K562 (cell line): Measurements from ENCODE around the gene GOLT1A. TPM values are rescaled to one million over a fixed set of nuclear protein-coding genes. Genes with fewer than 3 reads are reported as not detected.

Source experiments
- ATAC-seq: fragments of 200-7000 bp; cut with Tn5 transposase; 3 replicates; pipeline ENCODE4 v1.9.1; 2020; ENCODE audit warnings: moderate library complexity
- BruUV-seq: library from RNA; stranded (reverse); fragments of 400-500 nt; replicated peaks from 2 replicates; lab custom pipeline; 2021; lab: Mats Ljungman, UMichigan
- CTCF ChIA-PET: fragments of 300-600 bp; formaldehyde crosslinking; extraction: SDS; loops from one replicate; lab custom pipeline; 2021; ENCODE audit warnings: low intra/inter-chr PET ratio; lab: Yijun Ruan, JAX
- POLR2A ChIA-PET: fragments of 300-600, 350-650 bp; sonication (Branson Sonifier 250); formaldehyde crosslinking; extraction: SDS; loops from one replicate; lab custom pipeline; 2021; ENCODE audit warnings: antibody characterized with exemption, inconsistent platforms; lab: Yijun Ruan, JAX
- DNase-seq, 4 experiments: peaks; one replicate each; pipeline versions ENCODE4 v3.0.0 to v3.0.0-alpha.2; 2011 to 2018; ENCODE audit warnings: low spot score in 3 of 4, mixed read lengths in 3 of 4; ENCODE audit errors: extremely low read depth in 1 of 4
- FAIRE-seq: peaks from 2 replicates; lab custom pipeline; 2011; peaks lifted over from hg19 to GRCh38; lab: Jason Lieb, UNC
- H2AFZ ChIP-seq: 2 replicates; pipeline ENCODE4 v1.6.0; 2011; ENCODE audit warnings: low read depth, low read length, control low read depth, inconsistent platforms
- H3K27ac ChIP-seq: fragments of 200-600 bp; 3 replicates; pipeline ENCODE4 v1.8.0; 2011; ENCODE audit warnings: low read depth, mild to moderate bottlenecking, control low read depth, inconsistent platforms, low read length, moderate library complexity, mixed read lengths; ENCODE audit errors: extremely low read depth
- H3K27me3 ChIP-seq, 2 experiments: fragments of 300-600 bp in 1 of 2; 2 replicates in 1 of 2; 3 replicates in 1 of 2; pipeline versions ENCODE4 v1.6.0 to v1.8.0; 2011; ENCODE audit warnings: inconsistent platforms in 2 of 2, low read length in 2 of 2, mild to moderate bottlenecking in 1 of 2, mixed read lengths in 1 of 2, moderate library complexity in 1 of 2; ENCODE audit not compliant: control insufficient read depth in 2 of 2, insufficient read depth in 2 of 2
- H3K36me3 ChIP-seq: fragments of 300-600 bp; 3 replicates; pipeline ENCODE4 v1.8.0; 2011; ENCODE audit warnings: mild to moderate bottlenecking, low read length, inconsistent platforms; ENCODE audit not compliant: control insufficient read depth, insufficient read depth
- H3K4me1 ChIP-seq, 2 experiments: fragments of 200-600 bp in 1 of 2; replicated peaks in 1 of 2; 2 replicates in 1 of 2; 3 replicates in 1 of 2; pipeline versions ENCODE4 v1.5.1 to v1.8.0; 2011; ENCODE audit warnings: inconsistent platforms in 2 of 2, low read length in 2 of 2, mild to moderate bottlenecking in 1 of 2, mixed read lengths in 1 of 2, moderate library complexity in 1 of 2; ENCODE audit not compliant: control insufficient read depth in 2 of 2, insufficient read depth in 2 of 2
- H3K4me2 ChIP-seq: 2 replicates; pipeline ENCODE4 v1.6.1; 2011; ENCODE audit warnings: low read length, control low read depth, inconsistent platforms, mixed read lengths; ENCODE audit not compliant: insufficient read depth
- H3K4me3 ChIP-seq: fragments of 200-600 bp; sonication (generic), shearing (Covaris generic); 2 replicates; pipeline ENCODE4 v1.5.1; 2016; ENCODE audit warnings: control low read depth, inconsistent platforms
- H3K79me2 ChIP-seq: fragments of 200-600 bp; 3 replicates; pipeline ENCODE4 v1.8.0; 2011; ENCODE audit warnings: low read length, inconsistent platforms; ENCODE audit not compliant: control insufficient read depth, insufficient read depth
- H3K9ac ChIP-seq, 2 experiments: 2 replicates each; pipeline versions ENCODE4 v1.6.0 to v1.6.1; 2011; ENCODE audit warnings: low read depth in 2 of 2, low read length in 2 of 2, control low read depth in 1 of 2, inconsistent platforms in 1 of 2, mild to moderate bottlenecking in 1 of 2, mixed read lengths in 1 of 2; ENCODE audit not compliant: insufficient read depth in 1 of 2
- H3K9me1 ChIP-seq: one replicate; pipeline ENCODE4 v1.6.0; 2011; ENCODE audit warnings: inconsistent platforms, mild to moderate bottlenecking, low read length, moderate library complexity; ENCODE audit not compliant: control insufficient read depth, insufficient read depth
- H3K9me3 ChIP-seq: replicated peaks from 2 replicates; pipeline ENCODE4 v1.5.1; 2011; ENCODE audit warnings: low read depth, low read length, inconsistent platforms; ENCODE audit not compliant: control insufficient read depth, insufficient read depth
- H4K20me1 ChIP-seq: replicated peaks from 2 replicates; pipeline ENCODE4 v1.6.1; 2011; ENCODE audit warnings: low read length, inconsistent platforms, mixed read lengths; ENCODE audit not compliant: control insufficient read depth, insufficient read depth
- CREM ChIP-seq: IDR thresholded peaks from 2 replicates; pipeline ENCODE4 v1.6.1; 2014; ENCODE audit warnings: antibody characterized with exemption, low read depth
- HDAC2 ChIP-seq: fragments of 450-650 bp; IDR thresholded peaks from 2 replicates; pipeline ENCODE4 v1.6.1; 2016; ENCODE audit warnings: mild to moderate bottlenecking
- LEF1 ChIP-seq: fragments of 450-650 bp; IDR thresholded peaks from 2 replicates; pipeline ENCODE4 v1.6.1; 2016; ENCODE audit warnings: mild to moderate bottlenecking
- SMAD4 ChIP-seq: fragments of 250-450 bp; sonication (Bioruptor Pico); conservative IDR thresholded peaks from 2 replicates; pipeline ENCODE4 v1.8.0; 2021; ENCODE audit warnings: inconsistent platforms, mild to moderate bottlenecking, moderate library complexity
- SOX6 ChIP-seq: fragments of 450-650 bp; IDR thresholded peaks from 2 replicates; pipeline ENCODE4 v1.6.1; 2014; ENCODE audit warnings: mild to moderate bottlenecking
- SRSF9 ChIP-seq: fragments of 200-400 bp; formaldehyde crosslinking; IDR thresholded peaks from 2 replicates; pipeline ENCODE4 v1.6.1; 2017; ENCODE audit warnings: low read depth, low read length, borderline replicate concordance
- TEAD1 ChIP-seq, 2 experiments: fragments of 450-650 bp in 1 of 2; sonication (generic) in 1 of 2; formaldehyde crosslinking; IDR thresholded peaks; 2 replicates each; pipeline versions ENCODE4 v1.4.0 to v1.8.0; 2020 to 2022; ENCODE audit warnings: mild to moderate bottlenecking in 2 of 2, missing genetic modification reagents in 1 of 2
- THAP7 ChIP-seq: fragments of 250-450 bp; sonication (Bioruptor Pico); IDR thresholded peaks from 2 replicates; pipeline ENCODE4 v1.5.0; 2021
- XRCC4 ChIP-seq: IDR thresholded peaks from one replicate; pipeline ENCODE4 v1.6.1; 2011; ENCODE audit not compliant: insufficient read depth, insufficient read length; ENCODE audit errors: extremely low read depth
- ZFP36 ChIP-seq: fragments of 150-350 bp; IDR thresholded peaks from 2 replicates; pipeline ENCODE4 v1.6.1; 2018; ENCODE audit warnings: low read length, low read depth; ENCODE audit not compliant: partially characterized antibody
- ZNF354B ChIP-seq: fragments of 250-450 bp; sonication (Bioruptor Pico); IDR thresholded peaks from 2 replicates; pipeline ENCODE4 v1.4.0; 2020
- ZNF398 ChIP-seq: fragments of 250-450 bp; sonication (Bioruptor Pico); IDR thresholded peaks from 2 replicates; pipeline ENCODE4 v1.8.0; 2021; ENCODE audit warnings: moderate library complexity, mild to moderate bottlenecking, inconsistent platforms
- ZNF707 ChIP-seq: fragments of 250-450 bp; sonication (Bioruptor Pico); conservative IDR thresholded peaks from 2 replicates; pipeline ENCODE4 v1.8.0; 2022; ENCODE audit warnings: inconsistent platforms, mild to moderate bottlenecking, moderate library complexity
- WGBS: fragments of 100-300 bp; shearing (Covaris generic); methylation state at CpG from one replicate; pipeline ENCODE4 v1.1.6; 2016; ENCODE audit warnings: low coverage, mixed read lengths; ENCODE audit not compliant: insufficient coverage; ENCODE audit errors: missing lambda C conversion rate; 5-methylcytosine and 5-hydroxymethylcytosine counted together
- in situ Hi-C: fragments of 300-500 bp; cut with MboI; formaldehyde crosslinking; loops from 4 replicates; pipeline ENCODE4 v1.15.0; 2018; ENCODE audit warnings: inconsistent platforms, mixed read lengths
- intact Hi-C: fragments of 100-400 bp; cut with micrococcal nuclease; formaldehyde crosslinking; loops from 2 replicates; pipeline ENCODE4 v1.14.2; 2022
- polyA plus RNA-seq, 8 experiments: library from polyadenylated mRNA; depleted of rRNA in 4 of 8; stranded (reverse) in 5 of 8; unstranded in 3 of 8; fragments of >200 nt; fragmentation: Nextera tagmentation in 2 of 8; fragmentation: Illumina TruSeq in 1 of 8; extraction: Ambion mirVana in 2 of 8; extraction: Trizol in 1 of 8; gene quantifications; 2 replicates each; pipeline versions ENCODE4 v1.2.1 to v1.2.3, GENCODE V29; 2011 to 2014; ENCODE audit warnings: inconsistent platforms in 1 of 8, missing spikeins in 1 of 8
- total RNA-seq, 7 experiments: library from RNA; depleted of rRNA in 6 of 7; stranded (reverse); fragments of >200 nt in 6 of 7; fragmentation: Illumina TruSeq in 2 of 7; extraction: Trizol in 2 of 7; gene quantifications; 2 replicates each; pipeline versions ENCODE4 v1.2.1 to v1.2.3, GENCODE V29; 2011 to 2021; ENCODE audit warnings: low replicate concordance in 1 of 7
- TF ChIP-seq, protein P1 (sequence below): IDR thresholded peaks from 3 replicates; pipeline ENCODE4 v1.6.1; 2011; ENCODE audit warnings: borderline replicate concordance, mild to moderate bottlenecking; ENCODE audit not compliant: insufficient read length, insufficient read depth
- TF ChIP-seq, protein P2 (sequence below): IDR thresholded peaks from 2 replicates; pipeline ENCODE4 v1.6.1; 2011; ENCODE audit warnings: borderline replicate concordance, low read depth, mild to moderate bottlenecking, moderate library complexity, low read length; ENCODE audit not compliant: insufficient read depth, poor library complexity, severe bottlenecking

Gene GOLT1A
- total and polyA plus RNA-seq, 9 of the 15 experiments (the other 6 are each of a cell fraction or from before 2014, with no cell fraction given): not detected

DNA sequence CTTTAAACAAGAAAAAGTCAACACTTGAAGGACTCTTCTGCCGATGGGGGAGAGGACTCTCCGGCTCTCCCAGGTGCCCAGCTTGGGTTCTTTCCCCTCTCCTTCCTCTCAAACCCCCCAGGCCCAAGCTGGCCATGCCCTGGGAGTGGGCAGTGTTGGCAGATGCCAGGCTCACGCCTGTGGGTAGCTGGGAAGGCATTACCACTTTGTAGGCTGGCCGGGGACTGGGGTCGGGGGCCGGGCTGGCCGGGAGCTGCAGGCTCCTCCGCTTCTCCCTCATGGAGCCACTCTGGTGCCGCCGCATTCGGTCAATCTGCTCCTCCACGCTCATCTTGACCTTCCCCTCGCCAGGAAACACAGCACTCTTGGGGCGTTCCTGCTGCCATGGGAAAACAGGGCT, 16.4 kb upstream of the GOLT1A start:
- Histone ChIP-seq H2AFZ (no peak overlapping the region), H3K4me2 (no peak overlapping the region), H3K27me3 (peaks cover 15 to 19% of the 10 kb centered on the region in 2 experiments), H3K4me3 (no peak overlapping the region), H3K4me1 (peaks cover 13 to 17% of the 10 kb centered on the region in 2 experiments; a peak in 4 of 5 replicates), H3K9me3 (no peaks in the 10 kb centered on the region), H3K36me3 (no peaks in the 10 kb centered on the region), H3K79me2 (no peaks in the 10 kb centered on the region), H4K20me1 (no peaks in the 10 kb centered on the region; the same call in 1 of the 2 replicates), H3K9ac (no peak overlapping the region), H3K27ac (no peak overlapping the region), H3K9me1 (no peaks in the 10 kb centered on the region)
- ATAC-seq (no peak), FAIRE-seq (no peak), DNase-seq (no peak)
- CTCF ChIA-PET: no interaction called here
- intact Hi-C loops: no loop called here
- WGBS: 2% methylated on average over 14 of the region's 14 CpGs
- POLR2A ChIA-PET: interaction anchor here (1.1 kb wide), 1 partner anchor 16 kb away, joined by 3 read pairs; the partner anchor contains the start of gene GOLT1A
- no TSS peak for BruUV-seq
- in situ Hi-C loops: no loop called here
- TF ChIP-seq, protein P1, sequence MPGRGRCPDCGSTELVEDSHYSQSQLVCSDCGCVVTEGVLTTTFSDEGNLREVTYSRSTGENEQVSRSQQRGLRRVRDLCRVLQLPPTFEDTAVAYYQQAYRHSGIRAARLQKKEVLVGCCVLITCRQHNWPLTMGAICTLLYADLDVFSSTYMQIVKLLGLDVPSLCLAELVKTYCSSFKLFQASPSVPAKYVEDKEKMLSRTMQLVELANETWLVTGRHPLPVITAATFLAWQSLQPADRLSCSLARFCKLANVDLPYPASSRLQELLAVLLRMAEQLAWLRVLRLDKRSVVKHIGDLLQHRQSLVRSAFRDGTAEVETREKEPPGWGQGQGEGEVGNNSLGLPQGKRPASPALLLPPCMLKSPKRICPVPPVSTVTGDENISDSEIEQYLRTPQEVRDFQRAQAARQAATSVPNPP: no peak
- TF ChIP-seq CREM: no peak
- TF ChIP-seq XRCC4: no peak
- TF ChIP-seq, protein P2, sequence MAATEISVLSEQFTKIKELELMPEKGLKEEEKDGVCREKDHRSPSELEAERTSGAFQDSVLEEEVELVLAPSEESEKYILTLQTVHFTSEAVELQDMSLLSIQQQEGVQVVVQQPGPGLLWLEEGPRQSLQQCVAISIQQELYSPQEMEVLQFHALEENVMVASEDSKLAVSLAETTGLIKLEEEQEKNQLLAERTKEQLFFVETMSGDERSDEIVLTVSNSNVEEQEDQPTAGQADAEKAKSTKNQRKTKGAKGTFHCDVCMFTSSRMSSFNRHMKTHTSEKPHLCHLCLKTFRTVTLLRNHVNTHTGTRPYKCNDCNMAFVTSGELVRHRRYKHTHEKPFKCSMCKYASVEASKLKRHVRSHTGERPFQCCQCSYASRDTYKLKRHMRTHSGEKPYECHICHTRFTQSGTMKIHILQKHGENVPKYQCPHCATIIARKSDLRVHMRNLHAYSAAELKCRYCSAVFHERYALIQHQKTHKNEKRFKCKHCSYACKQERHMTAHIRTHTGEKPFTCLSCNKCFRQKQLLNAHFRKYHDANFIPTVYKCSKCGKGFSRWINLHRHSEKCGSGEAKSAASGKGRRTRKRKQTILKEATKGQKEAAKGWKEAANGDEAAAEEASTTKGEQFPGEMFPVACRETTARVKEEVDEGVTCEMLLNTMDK: no peak
- no peak for TF ChIP-seq ZNF707 (CRISPR knock-in tag)
- no peak for TF ChIP-seq SMAD4 (CRISPR knock-in tag)
- no peak for TF ChIP-seq LEF1
- no peak for TF ChIP-seq SRSF9
- no peak for TF ChIP-seq ZNF398
- TF ChIP-seq TEAD1 (CRISPR knock-in tag; IDR thresholded peaks at IDR 0.05): no peak
- TF ChIP-seq THAP7: no peak
- no peak for TF ChIP-seq ZNF354B
- no peak for TF ChIP-seq ZFP36
- TF ChIP-seq HDAC2: no peak
- TF ChIP-seq SOX6: no peak
